Activated CD4-positive, alpha-beta T cell treated with anti-CD3 and anti-CD28 coated beads, Interleukin-2, Interleukin-6, amounts not matched to agents 100 ng/mL and 50 ng/mL, durations not matched to agents 16 hours and 8 hours (primary cell): ENCODE results near the gene BCL2L2.
A peak's percentile ranks its signal among the peaks of the same experiment; 100 is the strongest.
"Not testable (repeated sequence)": the region's sequence is repeated elsewhere in the genome, so short reads cannot be mapped to it uniquely, and the experiment has no call there.

ENCODE experiments used
- DNase-seq: peaks from one replicate; pipeline ENCODE4 v3.0.0-alpha.2; 2020

The BCL2L2 gene, protein sequence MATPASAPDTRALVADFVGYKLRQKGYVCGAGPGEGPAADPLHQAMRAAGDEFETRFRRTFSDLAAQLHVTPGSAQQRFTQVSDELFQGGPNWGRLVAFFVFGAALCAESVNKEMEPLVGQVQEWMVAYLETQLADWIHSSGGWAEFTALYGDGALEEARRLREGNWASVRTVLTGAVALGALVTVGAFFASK

DNA sequence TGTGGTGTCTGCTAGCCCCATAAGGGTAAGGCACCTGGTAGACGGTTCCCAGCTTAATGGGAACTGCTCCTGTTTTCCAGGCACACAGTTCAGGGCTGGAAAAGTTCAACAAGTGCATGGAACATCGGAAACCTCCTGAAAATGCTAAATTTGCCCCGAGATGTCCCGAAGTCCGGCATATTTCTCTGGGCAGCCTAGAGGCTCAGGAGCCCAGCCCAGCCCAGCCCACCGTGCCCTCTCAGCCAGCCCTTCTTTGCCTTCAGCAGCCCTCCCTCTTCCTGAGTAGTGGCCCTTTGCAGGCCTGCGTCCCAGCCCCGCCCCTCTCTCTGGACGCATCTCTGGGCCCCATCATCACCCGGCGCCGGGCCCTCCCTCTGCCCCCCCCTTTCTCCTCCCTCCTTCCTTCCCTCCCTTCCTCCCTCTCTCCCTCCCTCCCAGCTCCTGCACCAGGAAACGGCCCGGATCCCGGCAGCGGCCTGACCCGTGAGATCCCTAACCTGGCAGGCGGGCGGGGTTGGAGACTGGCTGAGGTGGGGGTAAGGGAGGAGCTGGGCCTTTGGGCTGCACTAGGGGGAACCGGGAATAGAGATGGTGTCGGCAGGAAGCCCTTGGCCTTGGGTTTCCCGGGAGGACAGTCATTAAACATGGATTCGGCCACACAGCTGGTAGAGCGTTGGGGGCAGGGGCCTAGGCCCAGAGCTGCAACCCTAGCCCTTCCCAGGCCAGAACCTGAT is at the start of gene BCL2L2:
TSS of gene BCL2L2 (plus strand) at position 422 of the 734 bp plus-strand sequence. CDS start 935 bp downstream, outside the sequence.
- DNase-seq: peak; percentile 26

DNA sequence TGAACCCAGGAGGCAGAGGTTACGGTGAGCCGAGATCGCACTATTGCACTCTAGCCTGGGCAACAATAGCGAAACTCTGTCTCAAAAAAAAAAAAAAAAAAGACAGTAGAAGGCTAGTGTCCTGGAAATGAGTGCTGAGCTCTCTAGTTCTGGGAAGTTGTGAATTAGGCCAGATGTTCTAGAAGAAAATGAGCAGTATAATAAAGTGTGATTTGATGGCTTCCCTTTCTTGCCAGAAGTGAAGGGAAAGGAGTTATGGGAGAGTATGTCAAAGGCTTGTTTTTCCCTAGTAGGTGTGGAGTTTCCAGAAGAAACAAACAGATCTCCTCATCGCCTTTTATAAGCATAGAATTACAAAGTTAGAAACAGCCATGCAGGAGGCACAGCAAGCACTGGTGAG is 48.4 kb upstream of the BCL2L2 start:
- no peak for DNase-seq

DNA sequence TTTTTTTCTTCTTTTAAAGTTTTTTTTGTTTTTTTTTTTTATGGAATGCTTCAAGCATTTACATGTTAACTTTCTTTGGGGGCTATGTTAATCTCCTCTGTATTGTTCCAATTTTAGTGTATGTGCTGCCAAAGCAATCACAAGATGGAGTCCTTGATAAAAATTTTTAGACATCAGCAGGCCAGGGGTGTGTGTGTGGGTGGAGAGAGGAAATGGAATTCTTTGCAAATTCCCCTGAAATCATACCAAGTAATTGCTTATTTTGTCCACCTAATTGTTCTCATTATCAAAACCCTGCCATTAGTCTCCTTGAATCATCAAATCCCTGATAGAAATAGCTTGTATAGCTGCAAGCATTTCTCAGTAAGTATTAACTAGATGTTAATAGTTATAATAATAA is 47.2 kb upstream of the BCL2L2 start:
- no peak for DNase-seq

DNA sequence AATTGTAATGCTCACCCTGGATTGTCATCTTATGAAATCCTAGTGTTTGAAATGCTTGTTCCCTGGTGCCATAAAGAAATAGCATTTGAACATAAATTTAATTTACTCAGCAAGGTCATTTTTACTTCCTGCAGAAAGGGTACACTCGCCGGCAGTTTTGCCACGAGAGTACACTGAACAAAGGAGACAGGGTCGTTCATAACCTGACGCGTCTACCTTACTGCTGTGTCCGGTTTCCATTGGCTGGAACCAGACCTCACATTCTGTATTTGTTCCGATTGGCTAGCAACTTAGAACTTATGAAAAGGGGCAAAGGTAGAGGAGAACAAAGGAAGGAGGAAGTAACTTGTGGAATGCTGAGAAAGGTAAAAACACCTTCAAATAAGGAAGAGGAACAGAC is 45.8 kb upstream of the BCL2L2 start:
- not testable (repeated sequence) for DNase-seq

DNA sequence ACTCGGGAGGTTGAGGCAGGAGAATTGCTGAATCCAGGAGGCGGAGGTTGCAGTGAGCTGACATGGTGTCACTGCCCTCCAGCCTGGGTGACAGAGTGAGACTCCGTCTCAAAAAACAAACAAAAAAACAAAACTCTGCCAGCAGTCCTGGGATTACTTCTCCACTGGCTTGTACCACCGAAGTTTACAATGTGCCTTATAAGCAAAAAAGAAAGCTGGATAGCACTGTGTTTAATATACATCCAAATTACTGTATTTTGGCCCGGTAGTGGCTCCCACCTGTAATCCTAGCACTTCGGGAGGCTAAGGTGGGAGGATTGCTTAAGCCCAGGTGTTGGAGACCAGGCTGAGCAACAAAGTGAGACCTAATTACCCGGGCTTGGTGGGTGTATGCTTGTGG is 37.4 kb upstream of the BCL2L2 start:
- no peak for DNase-seq

DNA sequence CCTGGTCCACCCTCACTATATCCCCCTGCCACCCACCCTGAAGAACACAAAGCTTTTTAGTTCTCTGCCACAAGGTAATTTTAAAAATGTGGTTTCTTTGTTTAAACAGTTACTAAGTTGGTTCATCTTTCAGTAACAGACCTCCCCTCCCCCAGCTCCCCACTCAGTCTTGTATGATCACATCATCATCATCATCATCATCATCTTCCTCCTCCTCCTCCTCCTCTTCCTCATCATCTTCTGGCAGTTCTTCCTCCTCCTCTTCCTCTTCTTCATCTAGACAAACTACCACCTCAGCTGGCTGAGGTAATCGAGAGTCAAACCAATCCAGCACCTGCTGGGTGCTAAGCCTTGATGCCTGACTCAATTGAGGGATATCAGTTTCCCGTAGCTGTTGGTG is 31.2 kb upstream of the BCL2L2 start:
- DNase-seq: no peak

DNA sequence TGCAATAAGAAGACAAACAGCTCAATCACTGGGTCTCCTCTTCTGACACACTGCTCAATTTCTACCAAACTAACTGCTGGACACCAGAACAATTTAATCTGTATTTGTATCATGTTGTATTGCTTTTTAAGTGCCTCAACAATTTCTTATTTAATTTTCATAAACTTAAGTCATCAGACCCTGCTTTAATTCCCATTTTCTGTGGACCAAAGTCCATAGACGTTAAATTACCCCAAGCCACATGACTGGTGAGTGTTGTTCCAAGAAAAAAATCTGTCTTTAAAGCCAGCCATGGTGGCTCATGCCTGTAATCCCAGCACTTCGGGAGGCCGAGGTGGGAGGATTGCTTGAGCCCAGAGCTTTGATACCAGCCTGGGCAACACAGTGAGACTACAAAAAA is 29.4 kb upstream of the BCL2L2 start:
- no peak for DNase-seq

DNA sequence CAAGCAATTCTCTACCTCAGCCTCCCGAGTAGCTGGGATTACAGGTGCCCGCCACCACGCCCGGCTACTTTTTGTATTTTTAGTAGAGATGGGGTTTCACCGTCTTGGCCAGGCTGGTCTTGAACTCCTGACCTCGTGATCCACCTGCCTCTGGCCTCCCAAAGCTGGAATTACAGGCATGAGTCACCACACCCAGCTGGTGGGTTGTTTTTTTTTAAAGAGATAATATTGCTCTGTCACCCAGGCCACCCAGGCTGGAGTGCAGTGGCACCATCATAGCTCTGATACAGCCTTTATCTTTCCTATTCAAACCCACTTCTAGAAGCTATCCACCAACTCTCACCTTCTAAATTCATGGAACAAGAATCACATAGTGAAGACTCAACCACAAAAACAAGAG is 28.7 kb upstream of the BCL2L2 start:
- DNase-seq: not testable (repeated sequence)

DNA sequence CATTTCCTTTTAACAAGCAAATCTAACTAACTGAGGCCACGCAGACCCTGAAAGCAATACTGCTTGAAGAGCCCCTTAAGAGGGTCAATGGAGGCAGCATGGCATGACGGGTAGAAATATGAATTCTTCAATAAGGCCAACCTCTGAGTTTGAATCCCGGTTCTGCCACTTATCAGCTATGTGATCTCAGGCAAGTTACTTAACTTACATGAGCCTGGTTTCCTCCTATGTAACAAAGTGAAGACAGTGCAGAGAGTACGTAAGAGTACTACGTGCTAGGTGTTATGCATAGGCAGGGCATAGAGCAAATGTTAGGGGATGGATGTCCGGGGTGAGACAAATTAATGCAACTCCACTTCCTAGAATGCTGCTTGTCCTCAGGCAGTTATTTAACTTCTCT is 25.4 kb upstream of the BCL2L2 start:
- no peak for DNase-seq

DNA sequence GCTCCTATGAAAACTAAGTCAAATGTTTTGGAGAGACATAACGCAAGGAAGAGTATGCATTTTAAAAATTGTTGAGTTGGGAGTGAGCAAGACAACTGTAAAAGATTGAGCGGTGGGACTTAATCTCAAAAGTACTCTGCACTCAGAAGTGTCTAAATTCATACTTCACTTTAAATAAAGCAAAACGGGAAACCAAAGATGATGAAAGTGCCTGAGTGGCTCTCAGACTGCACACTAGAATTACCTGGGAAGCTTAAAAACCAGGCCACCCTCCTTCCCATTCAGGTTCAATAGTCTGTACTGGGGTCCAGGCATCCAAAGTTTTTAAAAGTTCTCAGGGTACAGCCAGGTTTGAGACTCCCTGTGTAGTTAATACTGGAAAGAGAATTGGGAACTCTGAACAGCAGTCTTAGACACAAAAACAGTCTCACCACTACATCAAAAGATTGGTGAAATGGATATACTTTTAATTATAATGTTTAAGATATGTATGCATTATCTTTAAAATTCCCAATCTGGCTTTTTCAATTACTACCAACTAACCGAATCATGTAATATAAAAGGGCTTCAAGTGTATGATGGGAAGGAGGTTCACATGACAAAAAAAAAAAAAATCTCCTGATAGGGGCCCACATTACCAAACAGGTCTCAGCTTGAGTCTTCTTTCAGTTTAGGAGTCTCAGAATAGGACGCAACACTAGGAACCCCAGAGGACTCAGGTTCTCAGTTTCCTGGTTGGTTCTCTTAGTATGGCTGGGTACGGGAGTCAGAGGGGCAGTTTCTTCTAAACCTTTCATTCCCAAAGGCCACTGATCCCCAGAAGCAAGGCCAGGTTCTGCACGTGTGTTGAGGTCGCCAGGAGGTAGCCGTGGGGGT is 21.7 kb upstream of the BCL2L2 start:
- DNase-seq: peak; percentile 47

DNA sequence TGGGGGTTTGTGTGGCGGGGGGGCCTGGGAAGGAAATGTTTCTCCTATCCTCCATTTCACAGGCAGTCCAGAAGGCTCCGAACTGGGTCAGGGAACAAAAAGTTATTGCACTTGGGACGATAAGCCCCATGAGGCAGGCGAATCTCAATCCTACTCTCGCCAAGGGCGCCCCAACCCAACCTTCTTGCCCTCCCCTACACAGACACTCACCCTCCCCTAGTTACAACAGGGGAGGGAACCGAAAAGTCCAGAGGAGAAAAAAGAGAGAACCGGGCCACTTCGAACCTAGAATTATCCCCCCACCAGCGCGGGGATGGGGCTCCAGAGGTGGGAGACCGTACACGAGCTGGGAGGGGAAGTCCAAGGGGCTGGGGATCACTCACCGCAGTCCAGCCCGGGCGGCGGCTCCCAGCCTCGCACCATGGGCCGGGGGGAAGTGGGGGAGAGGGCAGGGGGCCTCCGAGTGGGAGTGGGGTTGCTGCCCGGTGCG is 21.1 kb upstream of the BCL2L2 start:
- DNase-seq: no peak

DNA sequence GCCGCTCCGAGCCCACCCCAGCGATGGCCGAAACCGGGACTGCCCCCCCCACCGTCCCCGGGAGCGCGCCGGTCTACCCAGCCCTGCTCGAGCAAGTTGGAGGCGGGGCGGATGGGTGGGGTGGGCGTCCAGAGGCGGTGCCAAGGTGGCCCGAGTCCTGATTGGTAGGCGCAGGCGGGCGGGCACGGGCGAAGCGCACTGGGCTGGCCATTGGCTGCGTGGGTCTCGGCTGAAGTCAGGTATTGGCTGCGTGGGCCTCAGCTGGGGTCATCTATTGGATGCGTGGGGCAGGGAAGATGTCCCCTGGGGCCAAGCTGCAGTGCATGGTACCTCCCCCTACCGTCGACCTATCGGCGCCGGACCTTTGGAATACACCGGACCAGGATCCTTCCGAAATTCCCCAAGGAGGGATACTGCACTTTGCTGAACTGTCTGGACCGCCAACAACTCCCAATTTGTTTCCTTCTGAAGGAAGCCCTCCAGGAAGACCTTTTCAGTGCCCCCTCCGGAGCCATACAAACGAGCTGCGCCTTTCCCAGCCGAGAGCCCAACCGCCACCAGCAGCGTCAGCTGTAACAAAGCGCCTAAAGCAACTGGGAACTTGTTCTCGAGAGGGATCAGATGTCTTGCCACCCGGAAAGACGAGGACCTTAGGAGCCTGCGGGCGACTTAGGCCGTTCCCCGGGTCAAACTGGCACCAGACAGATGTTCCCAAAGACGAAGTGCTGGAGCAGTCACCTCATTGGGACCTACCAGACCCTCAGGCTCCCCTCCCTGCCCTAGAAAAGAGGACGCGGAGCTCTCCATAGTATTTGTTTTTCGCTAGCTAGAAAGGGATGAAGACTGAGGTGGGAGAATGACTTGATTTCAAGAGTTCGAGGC is 20.4 kb upstream of the BCL2L2 start, which contains the start of gene HOMEZ:
TSS of gene HOMEZ (minus strand) at position 113 of the 882 bp plus-strand sequence. CDS start 180 bp downstream, outside the sequence.
- peak; percentile 99 for DNase-seq

DNA sequence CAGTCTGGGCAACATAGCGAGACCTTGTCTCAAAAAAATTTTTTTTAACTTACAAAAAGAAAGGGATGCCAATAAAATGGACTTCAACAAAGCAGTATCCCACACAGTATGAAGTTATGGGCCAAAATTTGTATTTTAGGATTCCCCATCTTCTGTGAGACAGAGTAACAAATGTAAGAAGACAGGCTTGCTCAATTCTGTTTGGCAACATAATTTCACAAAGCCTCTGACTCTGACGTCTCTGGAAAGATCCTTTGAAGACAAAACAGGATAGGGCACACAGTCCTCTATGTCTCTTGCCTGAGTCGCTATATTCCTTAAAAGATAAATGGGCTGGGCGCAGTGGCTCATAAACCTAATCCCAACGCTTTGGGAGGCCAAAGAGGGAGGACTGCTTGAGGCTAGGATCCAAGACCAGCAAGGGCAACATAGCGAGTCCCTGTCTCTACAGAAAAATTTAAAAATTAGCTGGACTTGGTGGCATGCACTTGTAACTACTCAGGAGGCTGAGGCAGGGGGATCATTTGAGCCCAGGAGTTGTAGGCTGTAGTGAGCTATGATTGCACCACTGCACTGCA is 19.6 kb upstream of the BCL2L2 start:
- DNase-seq: no peak

DNA sequence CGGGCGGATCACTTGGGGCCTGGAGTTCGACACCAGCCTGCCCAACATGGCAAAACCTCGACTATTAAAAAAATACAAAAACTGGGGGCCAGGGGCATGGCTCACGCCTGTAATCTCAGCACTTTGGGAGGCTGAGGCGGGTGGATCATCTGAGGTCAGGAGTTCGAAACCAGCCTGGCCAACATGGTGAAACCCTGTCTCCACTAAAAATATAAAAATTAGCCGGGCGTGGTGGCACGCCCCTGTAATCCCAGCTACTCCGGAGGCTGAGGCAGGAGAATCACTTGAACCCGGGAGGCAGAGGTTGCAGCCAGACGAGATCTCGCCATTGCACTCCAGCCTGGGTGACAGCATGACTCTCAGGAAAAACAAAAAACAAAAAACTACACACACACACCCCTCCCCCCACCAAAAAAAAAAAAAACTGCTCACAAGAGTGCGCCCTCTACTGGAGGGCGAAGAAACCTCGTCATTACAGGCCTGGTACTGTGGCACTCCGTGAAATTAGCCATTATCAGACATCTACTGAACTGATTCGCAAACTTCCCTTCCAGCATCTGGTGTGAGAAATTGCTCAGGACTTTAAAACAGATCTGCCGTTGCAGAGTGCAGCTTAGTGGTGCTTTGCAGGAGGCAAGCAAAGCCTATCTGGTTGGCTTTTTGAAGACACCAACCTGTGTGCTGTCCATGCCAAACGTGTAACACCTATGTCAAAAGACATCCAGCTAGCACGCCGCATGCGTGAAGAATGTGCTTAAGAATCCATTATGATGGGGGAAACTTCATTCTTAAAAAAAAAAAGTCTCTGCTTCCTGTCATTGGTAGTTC is 11.7 kb upstream of the BCL2L2 start:
- peak; percentile 62 for DNase-seq

DNA sequence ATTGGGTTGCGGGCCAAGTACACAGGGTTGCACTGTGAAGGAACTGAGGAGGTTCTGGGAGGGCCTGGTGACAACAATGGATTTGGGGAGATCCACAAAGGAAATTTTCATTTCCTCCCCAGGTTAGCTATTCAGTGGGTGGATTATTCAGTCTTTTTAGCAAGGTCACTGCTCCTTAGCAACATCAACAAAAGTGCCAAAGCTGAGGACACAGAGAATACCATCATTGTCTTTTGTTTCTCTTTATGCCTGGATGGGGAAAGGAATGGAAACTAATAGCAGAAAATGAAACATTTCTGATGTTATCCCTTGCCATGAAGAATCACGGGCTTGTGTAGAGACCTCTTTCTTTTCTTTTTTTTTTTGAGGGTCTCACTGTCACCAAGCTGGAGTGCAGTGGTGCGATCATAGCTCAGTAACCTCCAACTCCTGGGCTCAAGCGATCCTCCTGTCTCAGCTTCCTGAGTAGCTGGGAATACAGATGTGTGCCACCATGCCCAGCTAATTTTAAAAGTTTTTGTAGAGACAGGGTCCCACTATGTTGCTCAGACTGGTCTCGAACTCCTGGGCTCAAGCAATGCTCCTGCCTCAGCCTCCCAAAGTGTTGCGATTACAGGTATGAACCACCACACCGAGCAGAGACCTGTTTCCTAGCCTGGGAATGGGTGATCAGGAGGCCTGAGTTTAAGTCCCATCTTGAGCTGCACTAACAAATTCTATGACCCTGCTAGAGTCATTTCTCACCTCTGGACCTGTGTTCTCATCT is 10.4 kb upstream of the BCL2L2 start:
- no peak for DNase-seq

DNA sequence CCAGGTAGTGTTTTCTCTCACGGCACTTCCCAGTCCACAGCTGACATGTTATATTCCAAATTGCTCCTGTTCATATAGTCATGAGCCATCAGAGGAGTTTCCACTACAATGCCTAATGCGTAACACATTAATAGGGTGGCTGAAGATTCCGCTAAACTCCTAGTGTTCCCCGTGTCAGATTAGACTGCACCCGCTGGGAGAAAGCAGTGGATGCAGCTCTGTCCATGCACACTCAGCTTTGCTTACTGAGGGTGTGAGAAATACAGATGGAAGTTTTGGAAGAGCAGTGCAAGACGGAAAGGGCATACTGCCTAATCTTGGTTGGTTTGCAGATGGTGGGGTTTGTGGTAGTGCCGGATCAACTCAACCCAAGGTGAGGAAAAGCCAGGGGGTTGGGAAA is 9.5 kb upstream of the BCL2L2 start:
- no peak for DNase-seq

DNA sequence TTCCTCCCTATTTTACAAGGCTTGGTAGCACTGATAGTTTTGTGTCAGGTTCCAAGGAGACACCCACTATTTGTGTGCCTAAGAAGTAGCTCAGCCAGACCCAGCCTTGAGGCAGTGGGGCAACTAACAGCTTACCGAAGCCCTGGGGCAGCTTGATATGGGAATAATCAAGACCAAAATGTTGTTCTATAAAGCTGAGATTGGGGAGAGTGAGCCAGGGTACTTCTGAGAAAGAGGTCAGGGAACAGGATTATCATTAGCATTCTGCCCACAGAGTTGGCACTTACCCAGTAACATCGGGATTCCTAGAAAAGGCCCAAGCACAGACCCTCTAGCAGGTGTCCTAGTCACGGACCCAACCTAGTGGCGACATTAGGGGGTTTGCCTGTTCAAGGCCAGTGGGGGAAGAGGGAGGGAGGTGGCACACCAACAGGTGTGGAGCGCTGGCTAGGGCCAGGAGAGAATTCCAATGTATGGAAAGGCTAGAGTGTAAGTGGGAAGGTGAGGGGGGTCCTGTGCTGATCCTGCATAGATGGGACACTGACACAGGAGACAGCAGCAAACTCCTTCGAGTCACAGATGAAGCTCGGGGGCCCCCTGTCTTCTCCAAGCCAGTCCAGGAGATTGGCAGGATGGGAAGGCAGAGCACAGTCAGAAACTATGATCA is 8.9 kb upstream of the BCL2L2 start:
- no peak for DNase-seq

DNA sequence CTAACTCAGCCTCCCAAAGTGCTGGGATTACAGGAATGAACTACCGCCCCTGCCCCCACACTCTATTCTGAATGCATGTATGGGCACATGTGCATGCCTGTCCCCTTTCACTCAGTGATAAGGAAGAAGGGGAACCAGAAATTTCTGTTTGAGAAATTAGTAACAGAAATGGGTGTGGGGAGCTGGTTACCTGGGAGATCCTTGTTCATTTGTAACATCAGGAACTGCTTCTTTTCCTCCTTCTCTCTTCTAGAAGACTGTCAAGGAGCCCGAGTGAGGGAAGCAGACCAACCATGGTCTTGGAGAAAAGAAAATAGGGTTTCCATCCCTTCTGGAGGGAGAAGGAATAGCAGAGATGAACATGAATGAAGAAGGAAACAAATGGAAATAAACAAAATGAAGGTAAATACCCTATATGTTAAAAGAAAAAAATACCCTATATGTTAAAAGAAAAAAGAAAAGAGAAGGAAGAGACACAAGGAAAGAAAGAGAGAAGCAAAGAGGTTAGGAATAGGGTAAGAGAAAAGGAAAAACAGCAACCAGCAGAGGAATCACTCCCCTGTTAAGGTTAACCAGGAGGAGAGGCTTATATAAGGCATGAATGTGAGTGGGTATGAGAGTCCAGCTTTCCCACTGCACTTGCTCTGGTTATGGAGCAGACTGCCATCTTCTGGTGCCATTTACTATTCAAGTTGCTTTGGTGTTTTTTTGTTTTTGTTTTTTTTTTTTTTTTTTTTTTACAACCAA is 7.2 kb upstream of the BCL2L2 start:
- DNase-seq: peak; percentile 37
